ENCODE data around the gene NPHP4.

GRCh38 chr1:5940723-5941407, 51.4 kb downstream of the NPHP4 start:
- TF ChIP-seq CTCF (IDR thresholded peaks at IDR 0.05 in 2 of 3, conservative IDR thresholded peaks at IDR 0.05 in 1 of 3; ENCODE audit: control insufficient read depth in 2 of 3, extremely low read depth in 1 of 3, insufficient read depth in 1 of 3, low read depth in 3 of 3, low read length in 3 of 3) (no peak), SMARCA5 (IDR thresholded peaks at IDR 0.05) (no peak)

All from GM12878 (cell line).